Gastroesophageal sphincter (tissue), 4 donors: Measurements from ENCODE around the gene TMEM131. TPM values are rescaled to one million over a fixed set of nuclear protein-coding genes. Genes with fewer than 3 reads are reported as not detected.

ENCODE experiments used
- ATAC-seq: fragments of 150-250 bp; one replicate; pipeline ENCODE4 v1.9.1; 2016; ENCODE audit warnings: mild to moderate bottlenecking, moderate library complexity
- H3K27ac ChIP-seq, 4 donors: fragments of 200-600 bp; sonication (generic) in 3 of 4; 1 replicate in 3 of 4; 2 replicates in 1 of 4; pipeline ENCODE4 v1.5.1; 2016 to 2019
- H3K27me3 ChIP-seq: fragments of 200-600 bp; sonication (generic); one replicate; pipeline ENCODE4 v1.5.1; 2019
- H3K36me3 ChIP-seq, 2 donors: fragments of 200-600 bp; sonication (generic); one replicate each; pipeline ENCODE4 v1.5.1; 2019; ENCODE audit warnings: control low read depth in 1 of 2
- H3K4me1 ChIP-seq, 3 donors: fragments of 200-600 bp; sonication (generic); 1 replicate in 2 of 3; 2 replicates in 1 of 3; pipeline ENCODE4 v1.5.1; 2016 to 2019; ENCODE audit warnings: control low read depth in 2 of 3
- H3K4me3 ChIP-seq, 2 donors: fragments of 200-600 bp; sonication (generic); one replicate each; pipeline ENCODE4 v1.5.1; 2019; ENCODE audit warnings: mild to moderate bottlenecking in 1 of 2, moderate library complexity in 1 of 2
- H3K9me3 ChIP-seq, 3 donors: fragments of 200-600 bp; sonication (generic); one replicate each; pipeline ENCODE4 v1.5.1; 2017 to 2019; ENCODE audit warnings: control low read depth in 2 of 3
- CTCF ChIP-seq, 4 experiments: fragments of 200-600 bp in 2 of 4; fragments of 450-650 bp in 2 of 4; sonication (generic) in 1 of 4; IDR thresholded peaks; one replicate each; pipeline ENCODE4 v1.5.1; 2017 to 2019; ENCODE audit warnings: antibody characterized with exemption in 4 of 4, mild to moderate bottlenecking in 2 of 4, moderate library complexity in 2 of 4
- EP300 ChIP-seq: sonication (generic); formaldehyde crosslinking; IDR thresholded peaks from one replicate; pipeline ENCODE4 v1.6.1; 2017; ENCODE audit warnings: antibody characterized with exemption, mild to moderate bottlenecking
- POLR2A ChIP-seq, 2 donors: fragments of 450-650 bp; IDR thresholded peaks; one replicate each; pipeline ENCODE4 v1.6.1; 2017; ENCODE audit warnings: antibody characterized with exemption in 2 of 2, mild to moderate bottlenecking in 2 of 2, moderate library complexity in 1 of 2
- POLR2AphosphoS5 ChIP-seq: sonication (generic); formaldehyde crosslinking; IDR thresholded peaks from one replicate; pipeline ENCODE4 v1.6.1; 2017; ENCODE audit warnings: antibody characterized with exemption
- WGBS, 2 donors: methylation state at CpG; one replicate each; pipeline ENCODE4 v1.1.5; 2018; ENCODE audit warnings: low coverage in 1 of 2; 5-methylcytosine and 5-hydroxymethylcytosine counted together
- total RNA-seq, 4 donors: library from RNA; depleted of rRNA; stranded (reverse); fragments of >200 nt; gene quantifications; one replicate each; pipeline ENCODE4 v1.1.0, GENCODE V29; 2016

The TMEM131 gene
- total RNA-seq, 4 donors from 2014 or later, result 32.0 to 46.4 (median 33.9) TPM

GRCh38 chr2:97871096-97871780, 124.5 kb downstream of the TMEM131 start:
- Histone ChIP-seq H3K4me1 (peaks cover 21 to 48% (median 21%) of the 10 kb centered on the region in 3 donors), H3K4me3 (no peak overlapping the region), H3K27me3 (no peaks in the 10 kb centered on the region), H3K27ac (peak overlapping the region; percentile 18 to 73 (median 67)), H3K9me3 (no peaks in the 10 kb centered on the region), H3K36me3 (no peaks in the 10 kb centered on the region)
- TF ChIP-seq EP300 (no peak), CTCF (IDR thresholded peaks at IDR 0.05) (no peak), POLR2AphosphoS5 (no peak), POLR2A (IDR thresholded peaks at IDR 0.05) (no peak)
- 56 to 61% methylated on average over 3 to 4 of the region's 4 CpGs for WGBS, 2 donors
- ATAC-seq, result no peak

DNA sequence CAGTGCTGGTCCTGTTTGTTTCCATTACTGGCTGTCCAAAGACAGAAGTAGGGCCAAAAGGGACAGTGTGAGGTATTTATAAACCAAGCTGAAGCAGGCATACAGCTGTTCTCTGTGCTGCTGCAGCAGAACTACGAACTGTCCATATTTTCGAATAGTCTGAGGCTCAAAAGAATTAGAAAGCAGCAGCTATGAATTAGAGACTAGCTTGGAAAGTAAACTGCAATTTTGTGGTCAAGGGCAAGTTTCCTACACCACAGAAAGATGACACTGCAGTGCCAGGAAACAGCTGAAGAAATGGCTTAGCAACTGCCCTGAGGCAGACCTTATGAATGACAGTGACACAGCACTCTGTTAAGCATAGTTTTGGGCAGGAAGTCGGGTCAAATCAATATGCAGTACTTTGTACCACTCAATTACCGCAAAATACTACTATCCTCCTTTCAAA, 125.3 kb downstream of the TMEM131 start:
- TF ChIP-seq CTCF (IDR thresholded peaks at IDR 0.05) (peak in 1 of 4 experiments; percentile 12), POLR2AphosphoS5 (no peak)
- Histone ChIP-seq H3K9me3 (no peaks in the 10 kb centered on the region), H3K4me3 (no peak overlapping the region), H3K27ac (peak overlapping the region; percentile 51 to 73 (median 67)), H3K27me3 (no peaks in the 10 kb centered on the region), H3K4me1 (peaks cover 21 to 48% (median 21%) of the 10 kb centered on the region in 3 donors), H3K36me3 (no peaks in the 10 kb centered on the region)
- WGBS, 2 donors, result 17 to 20% methylated on average over 4 of the region's 4 CpGs
- peak; percentile 67 for ATAC-seq

GRCh38 chr2:97869722-97870346, 125.9 kb downstream of the TMEM131 start:
- 73 to 74% methylated on average over 4 to 6 of the region's 6 CpGs for WGBS, 2 donors
- TF ChIP-seq CTCF (IDR thresholded peaks at IDR 0.05) (no peak), POLR2AphosphoS5 (no peak), EP300 (no peak), POLR2A (IDR thresholded peaks at IDR 0.05) (no peak)
- no peak for ATAC-seq
- no peaks in the 10 kb centered on the region for H3K27me3 ChIP-seq
- no peak overlapping the region for H3K4me3 ChIP-seq
- peaks cover 21 to 48% (median 21%) of the 10 kb centered on the region in 3 donors for H3K4me1 ChIP-seq
- H3K9me3 ChIP-seq, result no peaks in the 10 kb centered on the region
- no peaks in the 10 kb centered on the region for H3K36me3 ChIP-seq
- H3K27ac ChIP-seq, result peak overlapping the region in 2 of 4 donors; percentile 63 to 73

GRCh38 chr2:97868986-97869721, 126.6 kb downstream of the TMEM131 start:
- H3K4me1 ChIP-seq, result peaks cover 21 to 48% (median 21%) of the 10 kb centered on the region in 3 donors
- no peak overlapping the region for H3K4me3 ChIP-seq
- 57 to 64% methylated on average over 4 of the region's 5 CpGs for WGBS, 2 donors
- H3K9me3 ChIP-seq, result no peaks in the 10 kb centered on the region
- H3K36me3 ChIP-seq, result no peaks in the 10 kb centered on the region
- peak; percentile 58 for ATAC-seq
- peak overlapping the region in 2 of 4 donors; percentile 63 to 73 for H3K27ac ChIP-seq
- TF ChIP-seq EP300 (no peak), POLR2AphosphoS5 (peak; percentile 11)
- no peaks in the 10 kb centered on the region for H3K27me3 ChIP-seq

DNA sequence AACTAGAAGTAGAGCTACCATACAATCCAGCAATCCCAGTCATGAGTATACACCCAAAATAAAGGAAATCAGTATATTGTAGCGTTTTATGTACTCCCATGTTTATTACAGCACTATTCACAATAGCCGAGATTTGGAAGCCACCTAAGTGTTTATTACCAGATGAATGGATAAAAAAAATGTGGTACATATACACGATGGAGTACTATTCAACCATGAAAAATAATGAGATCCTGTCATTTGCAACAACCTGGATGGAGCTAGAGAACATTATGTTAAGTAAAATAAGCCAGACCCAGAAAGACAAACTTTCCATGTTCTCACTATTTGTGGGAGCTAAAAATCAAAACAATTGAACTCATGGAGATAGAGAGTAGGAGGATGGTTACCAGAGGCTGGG, 131.9 kb downstream of the TMEM131 start:
- Histone ChIP-seq H3K4me1 (peaks cover 0 to 4% (median 0%) of the 10 kb centered on the region in 3 donors), H3K4me3 (no peak overlapping the region), H3K36me3 (peaks cover 1 to 7% of the 10 kb centered on the region in 2 donors), H3K9me3 (no peaks in the 10 kb centered on the region), H3K27me3 (no peaks in the 10 kb centered on the region), H3K27ac (no peak overlapping the region)
- WGBS, 2 donors, result 93 to 97% methylated on average over 3 of the region's 3 CpGs
- TF ChIP-seq POLR2A (IDR thresholded peaks at IDR 0.05) (no peak), CTCF (IDR thresholded peaks at IDR 0.05) (no peak), EP300 (no peak), POLR2AphosphoS5 (no peak)
- no peak for ATAC-seq
